Measurements from ENCODE around the gene SLC25A3.
"Not testable (repeated sequence)": the region's sequence is repeated elsewhere in the genome, so short reads cannot be mapped to it uniquely, and the experiment has no call there.

SLC25A3 gene

GRCh38 chr12:98593351-98594049 is at the start of gene SLC25A3:
Gene SLC25A3, plus strand, starts transcription at chr12:98593686. Its CDS starts 293 bp downstream, at chr12:98593979.
- DNase-seq (ENCODE audit: low read depth): peak; percentile 88

GRCh38 chr12:98543701-98544100 is 49.8 kb upstream of the SLC25A3 start:
- no peak for DNase-seq (ENCODE audit: low read depth)

- DNase-seq (ENCODE audit: low read depth): no peak
Observed at GRCh38 chr12:98544751-98545150, 48.7 kb upstream of the SLC25A3 start.

GRCh38 chr12:98549371-98550110 is 43.9 kb upstream of the SLC25A3 start:
- no peak for DNase-seq (ENCODE audit: low read depth)

- DNase-seq (ENCODE audit: low read depth): no peak
Observed at GRCh38 chr12:98551787-98552186, 41.7 kb upstream of the SLC25A3 start.

- DNase-seq (ENCODE audit: low read depth): not testable (repeated sequence)
Observed at GRCh38 chr12:98558097-98558496, 35.4 kb upstream of the SLC25A3 start.

GRCh38 chr12:98559666-98560065 is 33.8 kb upstream of the SLC25A3 start:
- no peak for DNase-seq (ENCODE audit: low read depth)

- no peak for DNase-seq (ENCODE audit: low read depth)
Observed at GRCh38 chr12:98561846-98562245, 31.6 kb upstream of the SLC25A3 start.

GRCh38 chr12:98572010-98572409 is 21.5 kb upstream of the SLC25A3 start:
- DNase-seq (ENCODE audit: low read depth): no peak

- DNase-seq (ENCODE audit: low read depth): no peak
Observed at GRCh38 chr12:98574110-98574509, 19.4 kb upstream of the SLC25A3 start.

GRCh38 chr12:98575013-98575412 is 18.5 kb upstream of the SLC25A3 start:
- DNase-seq (ENCODE audit: low read depth): no peak

- not testable (repeated sequence) for DNase-seq (ENCODE audit: low read depth)
Observed at GRCh38 chr12:98576795-98577194, 16.7 kb upstream of the SLC25A3 start.

- DNase-seq (ENCODE audit: low read depth): no peak
Observed at GRCh38 chr12:98578392-98578791, 15.1 kb upstream of the SLC25A3 start.

- DNase-seq (ENCODE audit: low read depth): no peak
Observed at GRCh38 chr12:98578821-98579220, 14.7 kb upstream of the SLC25A3 start.

- DNase-seq (ENCODE audit: low read depth): no peak
Observed at GRCh38 chr12:98579347-98579746, 14.1 kb upstream of the SLC25A3 start.

GRCh38 chr12:98579835-98580234 is 13.7 kb upstream of the SLC25A3 start:
- DNase-seq (ENCODE audit: low read depth): no peak

GRCh38 chr12:98580695-98581094 is 12.8 kb upstream of the SLC25A3 start:
- DNase-seq (ENCODE audit: low read depth): no peak

GRCh38 chr12:98581101-98581500 is 12.4 kb upstream of the SLC25A3 start:
- DNase-seq (ENCODE audit: low read depth): no peak

GRCh38 chr12:98582093-98582492 is 11.4 kb upstream of the SLC25A3 start:
- no peak for DNase-seq (ENCODE audit: low read depth)

GRCh38 chr12:98587084-98587483 is 6.4 kb upstream of the SLC25A3 start:
- no peak for DNase-seq (ENCODE audit: low read depth)

GRCh38 chr12:98591209-98591608 is 2.3 kb upstream of the SLC25A3 start:
- no peak for DNase-seq (ENCODE audit: low read depth)

GRCh38 chr12:98592825-98593322 is 612 bp upstream of the SLC25A3 start:
- DNase-seq (ENCODE audit: low read depth): no peak
